NCI-H524 (cell line): ENCODE results near the gene CLIC6.
"Not testable (repeated sequence)": the region's sequence is repeated elsewhere in the genome, so short reads cannot be mapped to it uniquely, and the experiment has no call there.

Source experiments
- DNase-seq, 2 experiments: peaks; one replicate each; lab custom pipeline; 2025; lab: John Stamatoyannopoulos, UW

Gene CLIC6

DNA sequence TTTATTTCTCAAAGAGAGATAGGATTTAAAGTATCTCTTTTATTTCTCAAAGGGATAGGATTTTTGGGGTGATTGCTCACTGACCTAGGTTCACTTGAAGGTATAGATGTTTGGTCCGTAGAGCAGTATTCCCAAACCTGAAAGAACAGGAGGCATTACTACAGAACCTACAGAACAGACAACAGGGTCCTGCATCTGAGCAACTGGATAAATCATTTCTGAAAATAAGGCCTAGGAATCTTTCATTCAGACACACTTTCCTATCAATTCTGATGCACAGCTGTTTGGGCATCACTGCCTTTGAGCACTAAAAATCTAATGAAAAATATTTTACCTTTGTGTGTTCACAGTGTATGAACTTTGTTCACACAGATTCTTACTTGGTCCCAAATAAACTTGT lies 17.2 kb upstream of the CLIC6 start:
- DNase-seq: no peak

DNA sequence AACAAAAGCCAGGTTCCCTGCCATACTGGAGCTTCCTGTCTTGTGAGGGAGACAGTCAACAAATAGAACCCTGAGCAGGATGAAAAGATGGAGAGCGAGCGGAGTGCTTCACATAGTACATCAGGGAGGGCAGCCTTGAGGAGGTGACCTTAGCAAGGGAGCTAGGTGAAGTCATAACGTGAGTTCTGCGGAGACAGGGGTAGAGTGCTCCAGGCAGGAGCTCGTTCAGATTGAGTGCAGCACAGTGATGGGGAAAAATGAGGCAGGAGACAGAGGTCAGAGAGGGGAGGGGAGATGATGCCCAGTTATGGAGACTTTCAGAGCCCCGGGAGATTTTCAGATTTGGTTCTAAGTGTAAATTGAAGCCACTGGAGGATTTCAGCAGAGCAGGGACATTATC lies 15.3 kb upstream of the CLIC6 start:
- DNase-seq: no peak

DNA sequence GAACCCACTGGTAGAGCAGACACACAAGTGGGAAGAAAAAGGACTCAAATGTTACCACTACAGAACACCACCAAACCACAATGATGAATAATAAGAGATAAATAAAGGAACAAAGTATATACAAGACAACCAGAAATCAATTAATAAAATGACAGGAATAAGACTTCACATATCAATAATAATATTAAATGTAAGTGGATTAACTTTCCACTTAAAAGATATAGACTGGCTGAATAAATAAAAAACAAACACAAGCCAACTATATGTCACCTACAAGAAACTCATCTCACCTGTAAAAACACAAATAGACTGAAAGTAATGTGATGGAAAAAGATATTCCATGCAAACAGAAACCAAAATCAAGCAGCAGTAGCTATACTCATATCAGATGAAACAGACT lies 6.9 kb upstream of the CLIC6 start:
- DNase-seq: no peak

DNA sequence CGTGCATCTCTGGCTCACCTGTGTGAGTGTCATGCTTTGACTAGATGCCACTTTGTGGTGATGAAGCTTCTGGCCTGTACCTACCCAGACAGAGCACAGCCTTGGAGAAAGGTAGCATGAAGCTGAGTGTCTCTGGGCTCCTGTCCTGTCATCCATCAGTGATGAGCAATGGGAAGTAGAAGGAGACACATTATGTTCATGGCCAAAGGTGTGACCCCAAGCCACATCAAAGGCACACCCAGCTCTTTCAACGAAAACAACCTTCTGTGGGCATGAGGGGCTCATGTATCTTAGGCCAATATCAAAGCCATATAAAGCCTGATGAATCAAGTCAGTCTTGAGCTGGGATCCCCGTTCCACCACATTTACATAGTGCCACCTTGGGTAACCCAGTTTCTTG lies 1.0 kb upstream of the CLIC6 start:
- DNase-seq: no peak

DNA sequence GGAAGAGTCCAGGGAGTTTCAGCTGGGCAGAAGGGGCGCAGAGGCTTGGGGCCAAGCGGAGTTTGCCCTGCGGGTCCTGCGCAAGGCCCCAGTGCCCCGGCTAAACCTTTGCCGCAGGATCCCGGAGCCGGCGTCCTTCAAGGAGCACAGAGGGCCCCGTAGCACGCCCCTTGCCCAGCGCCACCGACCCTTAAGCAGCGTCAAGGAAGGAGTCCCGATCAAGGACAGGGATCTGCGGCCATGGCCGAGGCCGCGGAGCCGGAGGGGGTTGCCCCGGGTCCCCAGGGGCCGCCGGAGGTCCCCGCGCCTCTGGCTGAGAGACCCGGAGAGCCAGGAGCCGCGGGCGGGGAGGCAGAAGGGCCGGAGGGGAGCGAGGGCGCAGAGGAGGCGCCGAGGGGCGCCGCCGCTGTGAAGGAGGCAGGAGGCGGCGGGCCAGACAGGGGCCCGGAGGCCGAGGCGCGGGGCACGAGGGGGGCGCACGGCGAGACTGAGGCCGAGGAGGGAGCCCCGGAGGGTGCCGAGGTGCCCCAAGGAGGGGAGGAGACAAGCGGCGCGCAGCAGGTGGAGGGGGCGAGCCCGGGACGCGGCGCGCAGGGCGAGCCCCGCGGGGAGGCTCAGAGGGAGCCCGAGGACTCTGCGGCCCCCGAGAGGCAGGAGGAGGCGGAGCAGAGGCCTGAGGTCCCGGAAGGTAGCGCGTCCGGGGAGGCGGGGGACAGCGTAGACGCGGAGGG lies 520 bp downstream of the CLIC6 start:
- no peak for DNase-seq

DNA sequence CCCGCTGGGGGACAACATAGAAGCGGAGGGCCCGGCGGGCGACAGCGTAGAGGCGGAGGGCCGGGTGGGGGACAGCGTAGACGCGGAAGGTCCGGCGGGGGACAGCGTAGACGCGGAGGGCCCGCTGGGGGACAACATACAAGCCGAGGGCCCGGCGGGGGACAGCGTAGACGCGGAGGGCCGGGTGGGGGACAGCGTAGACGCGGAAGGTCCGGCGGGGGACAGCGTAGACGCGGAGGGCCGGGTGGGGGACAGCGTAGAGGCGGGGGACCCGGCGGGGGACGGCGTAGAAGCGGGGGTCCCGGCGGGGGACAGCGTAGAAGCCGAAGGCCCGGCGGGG lies 1.1 kb downstream of the CLIC6 start:
- DNase-seq: not testable (repeated sequence)

DNA sequence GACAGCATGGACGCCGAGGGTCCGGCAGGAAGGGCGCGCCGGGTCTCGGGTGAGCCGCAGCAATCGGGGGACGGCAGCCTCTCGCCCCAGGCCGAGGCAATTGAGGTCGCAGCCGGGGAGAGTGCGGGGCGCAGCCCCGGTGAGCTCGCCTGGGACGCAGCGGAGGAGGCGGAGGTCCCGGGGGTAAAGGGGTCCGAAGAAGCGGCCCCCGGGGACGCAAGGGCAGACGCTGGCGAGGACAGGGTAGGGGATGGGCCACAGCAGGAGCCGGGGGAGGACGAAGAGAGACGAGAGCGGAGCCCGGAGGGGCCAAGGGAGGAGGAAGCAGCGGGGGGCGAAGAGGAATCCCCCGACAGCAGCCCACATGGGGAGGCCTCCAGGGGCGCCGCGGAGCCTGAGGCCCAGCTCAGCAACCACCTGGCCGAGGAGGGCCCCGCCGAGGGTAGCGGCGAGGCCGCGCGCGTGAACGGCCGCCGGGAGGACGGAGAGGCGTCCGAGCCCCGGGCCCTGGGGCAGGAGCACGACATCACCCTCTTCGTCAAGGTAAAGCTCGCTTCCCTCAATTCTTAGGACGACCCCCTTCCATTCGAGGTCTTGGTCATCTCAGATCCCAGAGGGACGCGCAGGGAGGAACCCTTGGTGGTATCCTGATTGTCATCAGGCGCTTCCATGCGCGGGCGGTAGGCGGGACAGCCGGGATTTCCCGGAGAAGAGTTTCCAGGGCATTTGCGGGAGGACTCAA lies 1.6 kb downstream of the CLIC6 start:
- peak in 1 of 2 experiments; percentile 6 for DNase-seq

DNA sequence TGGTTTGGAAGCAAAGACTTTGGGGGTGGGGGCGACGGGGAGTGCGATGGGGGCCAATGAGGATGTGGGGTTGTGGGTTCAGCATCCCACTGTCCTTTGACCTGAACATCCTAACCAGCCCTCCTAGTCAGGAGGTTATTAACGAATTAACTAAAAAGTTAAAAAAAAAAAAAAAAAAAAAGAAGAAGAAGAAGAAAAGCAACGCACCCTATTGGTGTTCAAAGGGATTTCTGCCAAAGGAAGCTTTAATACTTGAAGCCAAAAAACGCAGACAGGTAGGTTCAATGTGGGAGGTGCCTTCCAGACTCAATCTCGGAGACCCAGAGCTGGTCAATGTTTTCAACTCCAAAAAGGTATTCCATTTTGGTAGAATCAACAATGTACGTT lies 2.2 kb downstream of the CLIC6 start:
- DNase-seq: no peak

DNA sequence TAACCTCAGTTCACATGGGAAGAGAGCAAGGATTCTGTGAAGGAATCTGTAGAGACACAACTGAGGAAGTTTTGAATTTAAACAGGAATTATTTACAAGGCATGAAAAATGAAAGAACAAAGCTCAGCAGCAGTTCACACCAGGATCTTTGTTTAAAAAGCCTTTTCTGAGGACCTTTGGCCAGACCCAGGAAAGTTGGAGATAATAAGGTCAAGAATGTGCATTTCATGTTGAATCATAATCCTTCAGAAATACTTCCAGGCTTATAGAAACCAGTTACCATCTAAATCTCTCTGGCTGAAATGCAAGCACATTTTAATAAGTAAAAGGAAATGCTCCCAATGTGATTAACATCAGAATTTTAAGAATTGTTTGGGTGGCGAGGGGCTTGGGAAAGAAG lies 2.7 kb downstream of the CLIC6 start:
- no peak for DNase-seq

DNA sequence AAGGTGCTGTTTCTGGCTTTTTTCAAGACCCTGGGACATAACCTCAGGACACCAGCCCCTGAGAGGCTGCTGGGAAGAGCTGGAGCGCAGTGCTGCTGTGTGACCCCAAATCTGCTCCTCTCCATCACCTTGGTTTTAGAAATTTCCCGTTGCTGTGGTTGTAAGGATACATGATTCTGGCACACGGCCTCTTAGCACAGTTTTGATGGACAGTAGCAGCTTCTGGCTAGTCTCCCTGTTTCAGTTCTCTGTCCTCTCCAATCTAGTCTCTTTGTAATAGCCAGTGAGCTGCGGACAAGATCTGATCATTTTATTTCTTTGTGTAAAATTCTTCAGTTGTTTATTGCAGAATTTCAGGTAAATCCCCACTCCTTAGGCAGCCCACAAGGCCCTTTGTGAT lies 3.1 kb downstream of the CLIC6 start:
- no peak for DNase-seq

DNA sequence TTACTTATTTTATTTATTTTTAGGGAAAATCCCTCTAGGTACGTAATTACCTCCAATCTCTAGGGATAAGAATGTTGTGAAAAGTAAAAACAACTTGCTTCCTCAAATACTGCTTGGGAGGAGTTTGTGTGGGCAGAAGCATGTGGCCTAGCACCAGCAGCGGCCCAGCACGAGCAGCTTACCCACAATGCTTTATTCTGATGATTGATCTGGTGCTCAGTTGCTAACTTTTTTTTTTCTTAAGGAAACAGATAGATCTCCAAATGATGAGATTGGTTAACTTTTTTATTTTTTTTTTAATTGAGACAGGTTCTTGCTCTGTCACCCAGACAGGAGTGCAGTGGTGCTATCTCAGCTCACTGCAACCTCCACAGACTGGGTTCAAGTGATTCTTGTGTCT lies 4.2 kb downstream of the CLIC6 start:
- no peak for DNase-seq

DNA sequence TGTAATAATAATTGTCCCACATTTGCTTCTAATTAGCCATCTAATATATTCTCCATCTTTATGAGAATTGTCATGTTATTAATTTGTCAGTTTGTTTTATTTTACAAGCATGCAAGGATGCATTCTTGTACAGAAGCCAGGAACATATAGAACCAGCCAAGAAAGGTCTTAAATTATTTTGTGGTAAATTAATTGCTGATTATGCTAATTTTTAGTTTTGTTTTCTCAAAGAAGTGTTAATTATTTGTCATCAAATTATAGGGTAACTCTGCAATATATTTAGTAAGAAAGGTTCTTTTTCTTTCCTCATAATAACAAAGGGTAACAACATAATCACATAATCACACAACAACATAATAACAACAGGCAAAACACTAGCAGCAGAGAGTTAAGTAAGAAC lies 5.7 kb downstream of the CLIC6 start:
- DNase-seq: no peak

DNA sequence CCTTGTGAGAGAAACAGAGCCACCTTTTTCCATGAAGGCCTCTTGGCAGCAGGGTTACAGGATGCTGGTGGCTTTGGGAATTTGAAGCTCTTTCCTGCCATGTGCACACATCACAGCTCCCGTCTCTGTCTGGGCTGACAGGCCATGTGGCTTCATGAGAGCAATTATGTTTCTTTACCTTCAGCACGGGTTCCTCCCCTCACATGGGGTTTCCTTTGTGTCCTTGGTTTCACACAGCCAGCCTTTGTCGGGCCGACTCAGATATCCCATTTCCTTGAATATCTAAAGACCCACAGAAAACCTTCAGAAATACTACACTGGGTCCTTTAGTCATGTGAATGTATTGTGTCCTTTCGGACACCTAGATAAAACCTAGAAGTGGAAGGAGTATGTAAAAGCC lies 7.1 kb downstream of the CLIC6 start:
- DNase-seq: no peak

DNA sequence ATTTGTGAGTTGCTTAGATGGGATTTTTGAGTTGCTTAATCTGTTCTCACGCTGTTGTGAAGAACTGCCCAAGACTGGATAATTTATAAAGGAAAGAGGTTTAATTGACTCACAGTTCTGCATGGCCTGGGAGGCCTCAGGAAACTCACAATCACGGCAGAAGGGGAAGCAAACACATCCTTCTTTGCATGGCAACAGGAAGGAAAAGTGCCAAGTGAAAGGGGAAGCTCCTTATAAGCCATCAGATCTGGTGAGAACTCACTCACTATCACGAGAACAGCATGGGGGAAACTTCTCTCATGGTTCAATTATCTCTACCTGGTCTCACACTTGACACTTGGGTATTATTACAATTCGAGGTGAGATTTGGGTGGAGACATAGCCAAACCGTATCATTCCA lies 10.3 kb downstream of the CLIC6 start:
- no peak for DNase-seq

DNA sequence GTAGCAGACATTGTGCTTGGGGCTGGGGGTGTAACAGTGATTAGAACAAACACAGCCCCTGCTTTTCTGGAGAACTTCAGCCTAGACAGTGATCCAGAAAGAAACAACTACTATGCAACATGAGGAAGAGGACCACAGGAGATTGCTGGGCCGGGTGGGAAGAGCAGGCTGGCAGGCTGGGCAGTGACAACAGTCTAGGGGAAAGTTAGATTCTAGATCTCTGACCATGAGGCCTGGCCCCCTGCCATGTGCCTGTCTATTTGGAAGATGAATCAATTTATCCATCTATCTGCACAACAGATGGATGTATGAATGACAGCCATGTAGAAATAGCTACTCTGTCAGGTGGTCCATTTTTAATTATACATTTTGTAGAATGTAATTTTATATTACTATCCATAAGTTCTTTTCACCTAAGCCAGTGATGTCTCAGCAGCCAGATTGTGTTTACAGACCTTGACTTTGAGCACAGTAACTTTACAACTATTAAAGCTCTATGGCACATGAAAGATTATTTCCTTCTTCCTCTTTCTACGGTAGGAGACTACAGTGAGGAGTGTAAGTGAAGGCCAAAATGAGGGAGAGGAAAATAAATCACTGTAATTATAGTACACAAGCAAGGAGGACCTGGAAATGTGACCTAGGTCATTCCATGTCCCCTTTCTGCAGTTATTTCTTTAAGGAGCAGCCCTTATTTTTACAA lies 15.5 kb downstream of the CLIC6 start:
- no peak for DNase-seq

DNA sequence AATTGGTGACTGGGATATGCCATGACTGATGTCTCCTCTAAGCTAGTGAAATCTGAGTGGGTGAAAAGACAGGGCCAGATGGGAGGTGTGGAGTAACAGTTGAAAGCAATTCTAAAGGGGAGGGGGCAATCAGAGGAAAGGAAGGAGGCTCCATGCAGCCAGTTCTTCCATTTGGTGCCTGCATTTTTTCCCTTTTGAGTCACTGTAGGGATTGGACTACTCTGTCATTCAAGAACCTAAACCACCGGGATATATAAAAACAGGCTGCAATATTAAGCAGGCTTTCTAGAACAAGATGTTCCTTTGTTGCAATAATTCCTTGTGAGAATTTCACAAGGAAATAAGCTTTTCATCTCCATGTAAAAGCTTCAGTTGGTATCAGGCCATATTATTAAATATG lies 18.3 kb downstream of the CLIC6 start:
- peak; percentile 6 to 37 for DNase-seq

DNA sequence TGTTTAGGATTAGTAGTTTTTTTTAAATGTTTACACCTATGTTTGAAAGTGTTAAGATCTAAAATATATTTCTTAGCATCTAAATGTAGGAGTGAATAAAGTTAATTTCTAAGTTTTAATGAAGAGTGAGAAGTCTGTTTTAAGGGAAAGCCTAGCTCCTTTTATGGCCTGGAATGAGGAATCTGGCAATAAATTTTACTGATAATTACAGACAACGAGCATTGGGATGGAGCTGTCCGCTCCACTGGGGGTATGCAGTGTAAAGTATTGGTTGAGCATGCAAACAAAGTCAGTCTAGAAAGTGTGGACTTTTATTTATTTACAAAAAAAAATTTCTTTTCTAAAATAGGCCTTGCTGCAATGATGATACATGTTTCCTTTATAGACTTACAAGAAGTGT lies 19.0 kb downstream of the CLIC6 start:
- DNase-seq: no peak

DNA sequence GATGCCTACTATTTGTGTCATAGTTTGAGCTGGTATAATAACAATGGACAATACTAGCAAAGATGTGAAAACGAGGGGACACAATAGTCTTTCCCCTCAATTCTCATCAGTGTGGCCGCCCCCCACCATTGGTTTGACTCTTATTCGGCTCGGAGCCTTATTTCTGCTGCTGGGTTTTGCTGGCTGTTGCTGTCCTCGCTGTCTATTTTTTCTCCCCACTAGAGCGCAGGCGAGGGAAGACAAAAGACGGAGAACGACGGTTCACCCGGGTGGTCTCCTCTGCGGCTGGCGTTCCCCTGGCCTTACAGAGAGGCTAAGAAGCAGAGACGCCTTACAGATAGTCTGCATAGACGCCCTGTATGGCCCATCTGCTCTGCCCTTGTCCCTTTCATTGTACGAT lies 19.4 kb downstream of the CLIC6 start:
- DNase-seq: no peak

DNA sequence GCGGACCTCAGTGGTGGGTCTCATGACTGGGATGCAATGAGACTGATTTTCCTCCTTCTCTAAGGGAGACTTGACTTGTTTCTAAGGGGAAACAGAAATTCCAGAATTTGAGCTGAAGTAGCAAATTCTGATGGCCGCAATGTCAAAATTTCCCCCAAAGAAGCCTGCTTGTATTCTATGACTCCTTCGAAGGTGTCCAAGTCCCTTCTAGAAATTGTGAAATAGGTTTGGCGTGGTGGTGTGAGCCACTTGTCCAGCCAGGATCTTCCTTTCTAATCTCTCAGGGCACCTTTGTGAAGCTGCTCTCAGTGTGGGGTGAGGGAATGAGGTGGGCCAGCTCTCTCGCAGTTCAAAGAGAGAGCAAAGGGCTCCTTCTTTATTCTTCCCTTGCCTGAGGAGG lies 19.9 kb downstream of the CLIC6 start:
- no peak for DNase-seq

DNA sequence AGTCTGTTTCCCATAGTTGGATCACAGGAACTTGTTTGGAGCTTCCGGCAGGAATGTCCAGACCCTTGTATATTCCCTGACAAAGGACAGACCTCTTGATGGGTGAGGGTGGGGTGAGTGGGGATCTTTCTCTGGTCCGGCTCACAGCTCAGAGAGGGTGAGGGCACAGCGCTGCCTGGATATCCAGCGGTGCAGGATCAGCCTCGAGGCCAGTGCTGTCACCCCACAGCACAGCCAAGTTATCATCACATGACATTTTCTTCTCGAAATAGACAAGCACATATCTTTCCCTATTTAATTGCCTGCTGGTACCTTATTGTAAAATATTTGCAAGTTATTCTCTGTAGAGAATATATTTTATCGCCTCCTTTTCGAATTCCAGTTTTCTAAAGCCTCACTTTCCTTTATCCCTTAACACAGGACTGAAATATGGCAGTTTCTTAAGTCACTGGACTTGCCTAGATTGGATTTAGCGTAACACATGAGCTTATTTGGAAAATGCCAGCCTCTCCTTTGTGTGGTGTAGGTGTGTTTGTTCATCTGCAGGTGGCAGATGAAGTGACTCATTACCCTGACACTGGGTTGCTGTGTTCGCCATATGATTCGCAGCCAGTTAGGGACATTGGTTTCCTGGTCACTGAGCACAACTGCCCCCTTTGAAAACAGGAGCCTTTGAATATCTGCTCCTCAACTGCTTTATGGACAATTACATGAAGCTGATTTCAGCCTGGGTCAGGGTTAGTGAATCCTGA lies 21.4 kb downstream of the CLIC6 start:
- no peak for DNase-seq

DNA sequence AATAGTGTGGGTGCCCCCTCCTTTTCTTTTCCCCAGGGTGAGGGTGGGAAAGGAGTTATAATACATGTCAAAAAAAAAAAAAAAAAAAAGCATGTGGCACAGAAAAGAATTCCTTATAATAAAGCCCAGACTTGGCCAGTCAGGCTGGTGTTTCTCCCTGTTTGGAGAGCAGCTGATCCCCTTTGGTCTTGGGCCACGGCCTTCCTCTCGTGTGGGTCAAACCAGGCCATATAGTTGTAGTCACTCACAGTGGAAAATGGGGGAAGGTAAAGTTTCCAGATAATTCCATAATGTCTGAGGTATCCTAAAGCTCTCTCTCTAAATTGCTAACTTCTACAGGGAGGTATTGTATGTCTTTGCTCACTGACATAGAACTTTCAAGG lies 22.0 kb downstream of the CLIC6 start:
- DNase-seq: no peak

DNA sequence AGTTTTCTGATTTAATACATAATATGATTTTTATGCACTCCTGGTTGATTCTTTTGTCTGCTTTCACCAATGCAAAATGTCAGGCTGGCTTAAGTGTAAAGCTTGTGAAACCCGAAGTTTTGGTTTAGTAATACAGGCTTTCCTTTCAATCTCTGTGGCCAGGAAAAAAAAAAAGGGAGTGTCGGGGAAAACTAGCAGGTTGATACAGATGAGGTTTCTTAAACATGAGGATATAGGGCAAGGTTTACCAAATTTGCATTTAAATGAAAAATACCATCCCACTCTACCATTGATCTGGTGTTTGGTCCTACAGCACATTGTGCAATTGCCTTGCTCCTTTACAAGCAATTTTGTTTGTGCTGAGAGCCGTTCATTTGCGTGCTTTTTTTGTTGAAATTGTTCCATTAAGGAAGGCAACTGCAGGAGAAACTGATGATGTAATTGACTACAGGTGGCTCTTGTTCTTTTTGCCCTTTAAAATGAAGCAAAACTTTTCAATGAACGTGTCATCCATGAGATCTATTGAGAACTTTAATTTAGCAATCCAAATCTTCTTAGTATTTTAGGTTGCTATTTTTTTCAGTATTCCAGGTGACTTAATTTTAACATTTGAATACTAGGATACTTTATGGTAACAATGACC lies 22.7 kb downstream of the CLIC6 start:
- no peak for DNase-seq
